Lower leg skin (tissue), 4 donors: ENCODE data around the gene BBS4. TPM values are rescaled to one million over a fixed set of nuclear protein-coding genes. Genes with fewer than 3 reads are reported as not detected.
"Not testable (repeated sequence)": the region's sequence is repeated elsewhere in the genome, so short reads cannot be mapped to it uniquely, and the experiment has no call there.

Source experiments
- DNase-seq, 2 donors: peaks; one replicate each; pipeline ENCODE4 v3.0.0-alpha.2; 2019; ENCODE audit warnings: low spot score in 2 of 2
- H3K4me3 ChIP-seq: fragments of 200-600 bp; sonication (generic); 2 replicates; pipeline ENCODE4 v1.5.1; 2017; ENCODE audit warnings: mild to moderate bottlenecking, low read depth; ENCODE audit not compliant: poor library complexity, severe bottlenecking
- CTCF ChIP-seq, 3 donors: fragments of 450-650 bp; IDR thresholded peaks; one replicate each; pipeline ENCODE4 v1.5.1; 2016; ENCODE audit warnings: antibody characterized with exemption in 3 of 3, mild to moderate bottlenecking in 3 of 3, moderate library complexity in 2 of 3
- POLR2A ChIP-seq, 2 donors: fragments of 450-650 bp; IDR thresholded peaks; one replicate each; pipeline ENCODE4 v1.6.1; 2016 to 2017; ENCODE audit warnings: antibody characterized with exemption in 2 of 2, mild to moderate bottlenecking in 1 of 2, moderate library complexity in 1 of 2
- WGBS, 2 donors: methylation state at CpG; one replicate each; pipeline ENCODE4 v1.1.5; 2018; 5-methylcytosine and 5-hydroxymethylcytosine counted together
- intact Hi-C: fragments of 100-400 bp; cut with DNase I; formaldehyde crosslinking; loops from one replicate; pipeline ENCODE4 v1.15.0; 2023; ENCODE audit warnings: low total_unique reads
- total RNA-seq, 4 donors: library from RNA; depleted of rRNA; stranded (reverse); fragments of >200 nt; gene quantifications; one replicate each; pipeline ENCODE4 v1.1.0, GENCODE V29; 2016

The BBS4 gene
- total RNA-seq, 4 donors from 2014 or later: 11.4 to 13.9 (median 11.6) TPM

GRCh38 chr15:72722071-72722696 is 36.2 kb downstream of the BBS4 start:
- no peak overlapping the region for H3K4me3 ChIP-seq

GRCh38 chr15:72724028-72724427 is 38.0 kb downstream of the BBS4 start:
- no peak for DNase-seq
- 60 to 86% methylated on average over 1 of the region's 1 CpG for WGBS, 2 donors
- intact Hi-C loops: no loop called here
- TF ChIP-seq CTCF (IDR thresholded peaks at IDR 0.05): no peak
- no peak for TF ChIP-seq POLR2A (IDR thresholded peaks at IDR 0.05)
- H3K4me3 ChIP-seq: no peak overlapping the region

More at GRCh38 chr15:72722071-72722696, 36.2 kb downstream of the BBS4 start:
- 43 to 53% methylated on average over 3 of the region's 3 CpGs for WGBS, 2 donors
- intact Hi-C loops: no loop called here
- TF ChIP-seq CTCF (IDR thresholded peaks at IDR 0.05) (no peak), POLR2A (IDR thresholded peaks at IDR 0.05) (no peak)
- DNase-seq: peak in 1 of 2 donors; percentile 28

- H3K4me3 ChIP-seq: no peak overlapping the region
- TF ChIP-seq CTCF (IDR thresholded peaks at IDR 0.05) (no peak), POLR2A (IDR thresholded peaks at IDR 0.05) (no peak)
- 82 to 83% methylated on average over 3 of the region's 3 CpGs for WGBS, 2 donors
- DNase-seq: no peak
- intact Hi-C loops: no loop called here
Observed at GRCh38 chr15:72725446-72725845, 39.4 kb downstream of the BBS4 start.

GRCh38 chr15:72725851-72726250 is 39.8 kb downstream of the BBS4 start:
- 96 to 100% methylated on average over 6 of the region's 6 CpGs for WGBS, 2 donors
- H3K4me3 ChIP-seq, DNase-seq, intact Hi-C loops: not testable (repeated sequence)

GRCh38 chr15:72727154-72727553 is 41.1 kb downstream of the BBS4 start:
- no peak overlapping the region for H3K4me3 ChIP-seq
- no peak for DNase-seq
- intact Hi-C loops: no loop called here
- TF ChIP-seq CTCF (IDR thresholded peaks at IDR 0.05): no peak
- no peak for TF ChIP-seq POLR2A (IDR thresholded peaks at IDR 0.05)

- DNase-seq, H3K4me3 ChIP-seq, intact Hi-C loops: not testable (repeated sequence)
- 92 to 100% methylated on average over 1 of the region's 1 CpG for WGBS, 2 donors
Observed at GRCh38 chr15:72728249-72728648, 42.2 kb downstream of the BBS4 start.

GRCh38 chr15:72728821-72729220 is 42.8 kb downstream of the BBS4 start:
- 83 to 100% methylated on average over 1 of the region's 1 CpG for WGBS, 2 donors
- no peak for DNase-seq

More at GRCh38 chr15:72728821-72729220, 42.8 kb downstream of the BBS4 start:
- no peak overlapping the region for H3K4me3 ChIP-seq
- no peak for TF ChIP-seq CTCF (IDR thresholded peaks at IDR 0.05)
- no peak for TF ChIP-seq POLR2A (IDR thresholded peaks at IDR 0.05)
- intact Hi-C loops: no loop called here
